Measurements from ENCODE around the gene TMEM132A.

Gene TMEM132A

GRCh38 chr11:60921777-60922335 lies 2.4 kb upstream of the TMEM132A start:
- DNase-seq (ENCODE audit: low read depth) = no peak

GRCh38 chr11:60922906-60923305 lies 1.4 kb upstream of the TMEM132A start:
- DNase-seq (ENCODE audit: low read depth) = no peak

GRCh38 chr11:60923326-60923725 lies 934 bp upstream of the TMEM132A start:
- DNase-seq (ENCODE audit: low read depth) = no peak

GRCh38 chr11:60923800-60924109 lies 505 bp upstream of the TMEM132A start:
- no peak for DNase-seq (ENCODE audit: low read depth)

GRCh38 chr11:60924906-60925853 lies 920 bp downstream of the TMEM132A start:
- DNase-seq (ENCODE audit: low read depth) = peak; percentile 18

- peak; percentile 78 for DNase-seq (ENCODE audit: low read depth)
Observed at GRCh38 chr11:60925868-60926267, 1.6 kb downstream of the TMEM132A start.

- no peak for DNase-seq (ENCODE audit: low read depth)
Observed at GRCh38 chr11:60926500-60926899, 2.2 kb downstream of the TMEM132A start.

- DNase-seq (ENCODE audit: low read depth) = no peak
Observed at GRCh38 chr11:60927061-60927592, 2.9 kb downstream of the TMEM132A start.

- no peak for DNase-seq (ENCODE audit: low read depth)
Observed at GRCh38 chr11:60927600-60927999, 3.3 kb downstream of the TMEM132A start.

GRCh38 chr11:60928563-60929001 lies 4.3 kb downstream of the TMEM132A start:
- no peak for DNase-seq (ENCODE audit: low read depth)

- DNase-seq (ENCODE audit: low read depth) = no peak
Observed at GRCh38 chr11:60929764-60930163, 5.5 kb downstream of the TMEM132A start.

- no peak for DNase-seq (ENCODE audit: low read depth)
Observed at GRCh38 chr11:60930394-60930793, 6.1 kb downstream of the TMEM132A start.

- DNase-seq (ENCODE audit: low read depth) = no peak
Observed at GRCh38 chr11:60931917-60932316, 7.7 kb downstream of the TMEM132A start.

- DNase-seq (ENCODE audit: low read depth) = no peak
Observed at GRCh38 chr11:60932605-60933356, 8.5 kb downstream of the TMEM132A start.

GRCh38 chr11:60933416-60934123 lies 9.3 kb downstream of the TMEM132A start:
- no peak for DNase-seq (ENCODE audit: low read depth)

- no peak for DNase-seq (ENCODE audit: low read depth)
Observed at GRCh38 chr11:60934124-60934789, 10.0 kb downstream of the TMEM132A start.

GRCh38 chr11:60934790-60935605 lies 10.7 kb downstream of the TMEM132A start:
- no peak for DNase-seq (ENCODE audit: low read depth)

GRCh38 chr11:60935676-60936442 lies 11.6 kb downstream of the TMEM132A start:
- DNase-seq (ENCODE audit: low read depth) = no peak

- no peak for DNase-seq (ENCODE audit: low read depth)
Observed at GRCh38 chr11:60936467-60937143, 12.3 kb downstream of the TMEM132A start.
